IPS-NIHi11 (cell line): Measurements from ENCODE around the gene KIF18B.
"Not testable (repeated sequence)": the region's sequence is repeated elsewhere in the genome, so short reads cannot be mapped to it uniquely, and the experiment has no call there.

Experiments
- DNase-seq: peaks from one replicate; pipeline ENCODE4 v3.0.0; 2012; ENCODE audit warnings: mixed read lengths, low spot score

KIF18B gene

GRCh38 chr17:44969144-44969780 is 21.7 kb upstream of the KIF18B start:
- DNase-seq, result peak; percentile 63

- DNase-seq, result peak; percentile 100
Observed at GRCh38 chr17:44968225-44969143, 20.9 kb upstream of the KIF18B start, which contains the start of gene C1QL1. Gene C1QL1 (minus strand): TSS chr17:44968303. CDS start chr17:44968048, 255 bp downstream.

- no peak for DNase-seq
Observed at GRCh38 chr17:44967907-44968224, 20.3 kb upstream of the KIF18B start.

- peak; percentile 48 for DNase-seq
Observed at GRCh38 chr17:44967026-44967906, 19.7 kb upstream of the KIF18B start.

- DNase-seq, result no peak
Observed at GRCh38 chr17:44966348-44967025, 18.9 kb upstream of the KIF18B start.

GRCh38 chr17:44965481-44966234 is 18.1 kb upstream of the KIF18B start:
- no peak for DNase-seq

GRCh38 chr17:44961921-44962350 is 14.4 kb upstream of the KIF18B start:
- no peak for DNase-seq

GRCh38 chr17:44960691-44961090 is 13.1 kb upstream of the KIF18B start:
- no peak for DNase-seq

GRCh38 chr17:44959821-44960531 is 12.4 kb upstream of the KIF18B start:
- DNase-seq, result no peak

- no peak for DNase-seq
Observed at GRCh38 chr17:44956998-44957981, 9.7 kb upstream of the KIF18B start.

- no peak for DNase-seq
Observed at GRCh38 chr17:44955674-44956425, 8.3 kb upstream of the KIF18B start.

- no peak for DNase-seq
Observed at GRCh38 chr17:44952946-44953475, 5.4 kb upstream of the KIF18B start.

GRCh38 chr17:44948315-44948795 is 782 bp upstream of the KIF18B start:
- no peak for DNase-seq

- not testable (repeated sequence) for DNase-seq
Observed at GRCh38 chr17:44945652-44946051, 1.9 kb downstream of the KIF18B start.

GRCh38 chr17:44942456-44942855 is 5.1 kb downstream of the KIF18B start:
- DNase-seq, result no peak

- DNase-seq, result no peak
Observed at GRCh38 chr17:44941712-44942331, 5.8 kb downstream of the KIF18B start.

- DNase-seq, result no peak
Observed at GRCh38 chr17:44940768-44941167, 6.8 kb downstream of the KIF18B start.
